GM12873 (cell line): ENCODE data around the gene ZDHHC17.

Experiments
- CTCF ChIP-seq: IDR thresholded peaks from 2 replicates; pipeline ENCODE4 v1.5.1; 2012; ENCODE audit warnings: low read depth, mild to moderate bottlenecking, moderate library complexity, low read length, control low read depth; ENCODE audit not compliant: insufficient read depth; ENCODE audit errors: missing control alignments

Gene ZDHHC17

GRCh38 chr12:76836633-76837032 is 72.7 kb downstream of the ZDHHC17 start:
- no peak for TF ChIP-seq CTCF

GRCh38 chr12:76847260-76847659 is 83.3 kb downstream of the ZDHHC17 start:
- TF ChIP-seq CTCF: no peak

GRCh38 chr12:76848132-76848531 is 84.2 kb downstream of the ZDHHC17 start:
- no peak for TF ChIP-seq CTCF

GRCh38 chr12:76852106-76852505 is 88.2 kb downstream of the ZDHHC17 start:
- no peak for TF ChIP-seq CTCF

GRCh38 chr12:76855271-76855670 is 91.4 kb downstream of the ZDHHC17 start:
- no peak for TF ChIP-seq CTCF

- no peak for TF ChIP-seq CTCF
Measured at GRCh38 chr12:76856018-76856644, 92.2 kb downstream of the ZDHHC17 start.

- no peak for TF ChIP-seq CTCF
Measured at GRCh38 chr12:76859611-76860010, 95.7 kb downstream of the ZDHHC17 start.

GRCh38 chr12:76860256-76860655 is 96.3 kb downstream of the ZDHHC17 start:
- TF ChIP-seq CTCF: no peak
